Cerebellar nuclear complex (tissue), 1 donor: Measurements from ENCODE around the gene EML1.

Source experiments
- DNase-seq, 2 experiments: peaks; one replicate each; lab custom pipeline; 2025; lab: John Stamatoyannopoulos, UW

EML1 gene

DNA sequence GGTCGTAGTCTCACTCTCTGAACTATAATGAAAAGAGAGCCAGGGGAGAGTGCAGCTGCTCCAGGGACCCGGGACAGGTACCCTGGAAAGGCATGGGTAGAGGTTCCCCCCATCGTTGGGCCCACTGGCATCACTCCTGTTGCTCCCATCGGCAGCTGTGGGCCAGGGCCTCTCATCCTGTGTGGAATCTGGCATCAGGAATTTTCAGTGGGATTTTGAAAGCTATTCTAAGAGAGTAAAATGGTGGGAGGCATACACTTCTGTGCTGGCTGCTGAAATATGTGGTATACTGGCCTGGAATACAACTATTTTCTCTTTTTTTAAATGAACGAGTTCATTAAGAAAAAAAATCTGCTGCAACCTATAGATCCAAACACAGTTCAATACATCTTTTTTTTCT is 38.1 kb downstream of the EML1 start:
- DNase-seq, result no peak

DNA sequence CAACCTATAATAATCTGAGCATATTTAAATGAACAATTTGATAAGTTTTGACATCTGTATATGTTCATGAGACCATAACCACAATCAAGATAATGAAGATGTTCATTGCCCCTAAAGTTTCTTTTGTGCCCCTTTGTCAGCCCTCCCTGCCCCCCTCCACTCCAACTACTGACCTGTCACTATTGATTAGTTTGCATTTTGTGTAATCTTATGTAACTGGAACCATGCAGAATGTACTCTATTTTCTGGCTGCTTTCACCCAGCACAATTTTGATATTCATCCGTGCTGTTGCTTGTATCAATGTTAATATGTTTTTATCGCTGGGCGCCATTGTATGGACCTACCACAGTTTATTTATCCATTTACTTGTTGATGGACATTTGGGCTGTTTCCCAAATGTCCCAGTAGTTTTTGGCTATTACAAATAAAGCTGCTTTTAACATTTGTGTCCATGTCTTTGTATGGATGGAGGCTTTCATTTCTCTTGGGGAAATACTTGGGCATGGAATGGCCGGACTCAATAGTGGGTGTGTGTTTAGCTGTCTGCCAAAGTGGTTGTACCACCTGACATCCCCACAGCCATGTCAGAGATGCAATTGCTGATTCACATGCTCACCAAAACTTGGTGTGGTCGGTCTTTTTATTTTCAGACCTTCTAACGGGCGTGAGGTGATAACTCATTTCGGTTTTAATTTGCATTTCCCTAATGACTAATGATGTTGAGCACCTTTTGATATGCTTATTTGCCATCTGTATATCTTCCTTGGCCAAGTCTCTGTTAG is 38.9 kb downstream of the EML1 start:
- no peak for DNase-seq

DNA sequence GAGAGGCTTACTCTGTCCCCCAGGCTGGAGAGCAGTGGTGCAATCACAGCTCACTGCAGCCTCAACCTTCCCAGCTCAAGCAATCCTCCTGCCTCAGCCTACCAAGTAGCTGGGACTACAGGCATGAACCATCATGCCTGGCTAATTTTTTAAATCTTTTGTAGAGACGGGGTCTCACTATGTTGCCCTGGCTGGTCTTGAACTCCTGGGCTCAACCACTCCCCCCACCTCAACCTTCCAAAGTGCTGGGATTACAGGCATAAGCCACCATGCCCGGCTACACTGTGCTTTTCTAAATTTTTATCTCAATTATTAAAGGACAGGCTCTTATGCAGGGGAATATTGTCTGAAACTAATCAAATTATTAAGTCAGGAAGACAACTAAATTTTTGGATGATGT is 44.6 kb downstream of the EML1 start:
- DNase-seq, result no peak

DNA sequence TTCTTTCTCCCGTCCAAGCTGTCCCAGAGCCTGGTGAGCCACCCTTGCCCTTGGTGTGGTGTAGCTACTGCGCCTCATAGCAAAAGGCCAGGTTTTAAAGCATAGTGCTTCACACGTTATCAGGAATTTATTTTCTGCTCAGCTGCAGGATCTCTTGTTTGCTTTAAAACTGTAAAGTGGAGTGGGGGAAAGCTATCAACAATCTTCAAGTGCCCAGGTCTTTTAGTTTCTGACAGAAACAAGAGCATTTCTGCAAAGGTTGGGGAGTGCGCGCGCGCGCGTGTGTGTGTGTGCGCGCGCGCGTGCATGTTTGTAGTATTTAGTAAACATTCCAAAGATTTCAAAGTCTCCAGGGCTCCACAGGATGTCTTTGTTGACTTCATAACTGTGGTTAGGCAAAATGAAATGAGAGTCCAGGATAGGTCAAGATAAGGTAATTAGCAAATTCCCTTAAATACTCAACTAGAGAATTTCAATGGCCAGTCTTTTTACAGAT is 45.5 kb downstream of the EML1 start:
- DNase-seq, result no peak

DNA sequence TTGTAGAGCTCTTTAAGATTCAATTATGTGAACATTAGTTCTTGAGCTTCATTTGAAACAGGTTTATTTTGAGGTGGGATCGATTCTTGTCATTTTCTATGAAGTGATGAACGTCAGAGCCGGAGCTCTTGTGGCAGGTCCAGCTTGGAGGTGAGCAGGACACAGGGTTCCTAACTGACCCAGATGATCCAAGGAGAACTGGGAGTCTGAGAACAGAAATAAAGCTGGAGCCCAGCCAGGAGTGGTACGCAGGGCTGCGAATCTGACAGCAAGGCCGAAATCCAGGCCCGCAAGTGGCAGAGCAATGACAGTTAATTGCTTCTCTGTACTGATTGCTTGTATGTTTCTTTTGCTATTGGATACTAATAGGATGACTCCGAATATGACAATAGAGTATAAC is 46.5 kb downstream of the EML1 start:
- no peak for DNase-seq

DNA sequence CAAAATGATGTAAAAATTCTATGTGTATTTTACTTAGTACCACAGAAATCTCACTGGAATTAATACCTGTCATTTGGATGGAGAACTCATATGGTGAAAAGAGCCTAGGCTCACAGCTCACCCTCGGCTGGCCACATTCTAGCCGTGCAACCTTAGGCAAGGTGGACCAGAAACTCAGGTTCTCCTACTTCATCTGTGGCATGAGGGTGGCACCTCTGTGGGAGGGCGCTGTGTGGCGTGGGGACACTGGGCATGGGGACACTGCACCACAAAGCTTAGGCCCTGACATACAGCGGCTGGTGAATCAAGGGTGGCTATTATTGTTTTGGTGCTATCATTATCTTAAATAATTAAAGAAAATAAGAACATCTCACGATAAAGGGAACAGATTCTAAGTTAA is 47.1 kb downstream of the EML1 start:
- no peak for DNase-seq

DNA sequence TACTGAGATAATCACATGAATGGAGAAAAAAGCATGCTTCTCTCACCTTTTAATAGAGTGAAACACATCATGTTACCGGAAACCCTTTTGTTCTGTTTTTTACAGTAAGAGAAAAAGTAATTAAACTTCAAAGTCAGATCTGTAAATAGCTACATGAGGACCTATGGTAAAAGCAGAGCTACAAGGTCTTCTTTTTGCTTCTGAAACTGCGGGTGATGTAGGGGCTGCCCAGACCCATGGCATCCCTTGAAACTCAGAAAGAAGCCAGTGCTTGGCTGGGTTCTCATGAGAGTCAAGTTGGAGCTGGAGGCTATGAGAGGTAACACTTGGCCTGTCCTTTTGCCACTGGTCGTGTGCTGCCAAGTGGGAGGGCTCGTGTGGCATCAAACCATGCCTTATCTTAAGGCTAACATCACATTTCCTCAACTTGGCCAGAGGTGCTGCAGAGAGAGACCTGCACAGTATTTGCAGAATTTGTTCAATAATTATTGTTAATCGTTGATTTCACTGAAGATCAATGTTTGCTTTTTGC is 47.6 kb downstream of the EML1 start:
- DNase-seq, result no peak

DNA sequence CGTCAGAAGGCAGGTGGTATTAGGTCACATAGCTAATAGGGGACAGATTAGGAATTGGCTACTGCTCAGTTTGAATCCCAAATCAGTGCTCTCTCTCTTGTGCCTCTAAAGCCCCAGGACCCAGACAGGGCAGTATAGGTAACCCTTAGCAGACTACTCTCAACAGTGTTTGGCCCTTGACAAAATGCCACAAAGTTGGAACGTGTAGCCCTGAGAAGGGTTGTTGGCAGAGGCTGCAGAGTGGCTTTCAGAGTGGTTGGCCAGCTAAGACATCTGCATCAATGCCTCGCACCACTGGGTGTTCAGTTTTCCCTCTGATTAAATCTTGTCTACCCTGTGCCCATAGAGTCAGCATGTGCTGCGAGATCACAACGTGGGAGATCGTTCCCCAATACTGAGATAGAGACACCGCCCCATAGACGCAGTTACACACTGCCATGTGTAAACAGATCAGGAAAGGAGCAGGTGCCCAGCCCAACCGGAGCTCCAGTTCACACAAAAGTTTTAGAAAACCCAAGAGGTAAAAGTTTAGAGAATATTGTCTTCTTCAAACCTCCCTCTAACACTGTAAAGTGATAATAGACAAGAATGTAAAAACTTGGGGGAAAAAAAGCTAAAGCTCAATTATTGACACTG is 48.3 kb downstream of the EML1 start:
- no peak for DNase-seq

DNA sequence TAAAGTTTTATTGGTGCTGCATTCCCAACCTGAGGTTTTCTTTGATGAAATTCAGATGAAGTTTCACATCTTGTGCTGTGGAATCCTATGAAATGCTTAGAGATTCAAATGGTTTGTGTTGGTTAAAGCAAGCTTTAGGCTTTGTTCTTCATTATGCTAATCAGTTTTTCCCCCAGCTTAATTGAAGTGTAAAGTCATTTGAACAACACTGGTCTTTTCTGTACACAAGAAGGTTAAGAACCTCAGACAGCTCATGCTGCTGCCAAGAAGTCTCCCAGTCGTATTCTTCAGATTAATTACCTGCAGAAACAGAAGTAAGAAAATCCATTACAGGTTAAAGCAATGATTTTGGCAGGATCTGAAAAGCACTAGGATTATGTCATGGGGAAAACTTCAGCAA is 48.9 kb downstream of the EML1 start:
- no peak for DNase-seq

DNA sequence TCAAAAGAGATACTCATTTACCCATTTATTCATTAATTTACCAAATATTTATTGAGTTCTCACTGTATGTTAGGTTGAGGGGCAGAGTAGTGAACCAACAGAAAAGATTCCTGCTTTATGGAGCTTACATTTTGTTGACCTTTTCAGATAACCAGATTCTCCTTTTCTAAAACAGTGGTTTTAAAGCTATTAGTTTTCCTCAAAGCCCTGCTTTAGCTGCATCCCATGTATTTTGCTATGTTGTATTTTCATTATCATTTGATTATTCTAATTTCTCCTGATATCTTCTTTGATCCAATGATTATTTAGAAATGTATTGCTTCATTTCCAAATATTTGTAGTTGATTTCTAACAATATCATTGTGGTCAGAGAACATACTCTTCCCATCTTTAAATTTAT is 53.6 kb downstream of the EML1 start:
- DNase-seq, result no peak

DNA sequence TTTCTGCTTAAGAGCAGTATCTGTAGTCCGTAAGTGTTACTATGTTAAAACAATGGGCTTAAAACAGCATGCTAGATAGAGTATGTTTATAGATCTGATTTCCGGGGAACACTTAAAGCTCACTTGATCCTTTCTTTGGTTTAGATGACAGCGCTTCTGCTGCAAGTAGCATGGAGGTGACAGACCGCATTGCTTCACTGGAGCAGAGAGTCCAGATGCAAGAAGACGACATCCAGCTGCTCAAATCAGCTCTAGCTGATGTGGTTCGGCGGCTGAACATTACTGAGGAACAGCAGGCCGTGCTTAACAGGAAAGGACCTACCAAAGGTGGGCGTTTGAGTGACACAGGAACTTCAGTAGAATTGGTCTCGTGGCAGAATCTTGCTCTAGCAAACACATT is 57.5 kb downstream of the EML1 start:
- no peak for DNase-seq

DNA sequence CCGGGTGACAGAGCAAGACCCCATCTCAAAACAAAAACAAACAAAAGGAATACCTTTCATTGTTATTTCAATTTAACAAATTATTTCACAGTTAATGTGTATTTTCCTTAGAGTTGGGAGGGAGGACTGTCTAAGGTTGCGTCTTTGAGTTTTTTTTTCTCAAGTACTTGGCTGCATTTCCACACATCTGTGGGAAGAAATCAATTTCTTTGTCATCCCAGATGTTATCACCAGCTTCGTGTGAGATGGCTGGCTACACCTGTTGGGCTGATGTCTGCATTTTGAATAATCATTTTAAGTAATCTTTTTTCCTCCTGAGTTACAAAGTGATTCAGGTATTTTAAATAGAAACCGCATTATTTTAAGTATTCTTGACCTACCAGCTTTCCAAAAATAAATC is 59.4 kb downstream of the EML1 start:
- no peak for DNase-seq

DNA sequence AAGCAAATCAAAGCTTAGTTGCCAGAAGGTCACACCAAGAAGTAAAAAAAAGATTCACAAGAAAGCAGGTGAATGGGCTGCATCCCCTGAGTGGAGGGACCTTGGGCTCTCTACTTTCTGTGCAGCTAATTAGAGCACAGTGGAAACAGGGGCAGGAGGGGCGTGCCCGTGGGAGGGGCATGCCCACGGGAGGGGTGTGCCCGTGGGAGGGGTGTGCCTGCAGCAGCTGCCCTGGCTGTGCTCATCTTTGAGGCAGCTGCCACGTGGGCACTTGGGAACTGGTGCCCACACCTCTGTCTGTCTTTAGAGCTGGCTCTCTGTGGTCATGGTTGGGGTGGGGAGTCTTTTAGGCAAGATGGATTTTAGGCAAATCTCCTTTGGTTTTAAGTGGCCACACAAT is 60.0 kb downstream of the EML1 start:
- DNase-seq, result no peak

DNA sequence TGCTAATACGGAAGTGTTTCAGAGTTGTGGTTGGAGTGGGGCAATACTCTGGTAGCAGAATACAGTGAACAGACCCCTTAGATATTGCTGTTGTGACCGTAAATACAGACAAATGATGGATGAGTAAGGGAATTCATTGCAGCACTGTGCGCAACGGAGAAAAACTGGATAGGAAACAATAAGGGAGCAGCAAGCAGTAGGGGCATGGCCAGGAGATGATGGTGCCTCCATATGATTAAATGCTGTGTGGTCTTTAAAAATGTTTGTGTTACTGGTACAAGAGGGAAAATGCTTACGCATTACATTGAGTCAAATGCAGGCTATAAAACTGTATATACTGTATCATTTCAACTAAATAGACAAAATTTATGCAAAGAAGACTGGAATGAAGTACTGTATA is 61.6 kb downstream of the EML1 start:
- DNase-seq, result no peak

DNA sequence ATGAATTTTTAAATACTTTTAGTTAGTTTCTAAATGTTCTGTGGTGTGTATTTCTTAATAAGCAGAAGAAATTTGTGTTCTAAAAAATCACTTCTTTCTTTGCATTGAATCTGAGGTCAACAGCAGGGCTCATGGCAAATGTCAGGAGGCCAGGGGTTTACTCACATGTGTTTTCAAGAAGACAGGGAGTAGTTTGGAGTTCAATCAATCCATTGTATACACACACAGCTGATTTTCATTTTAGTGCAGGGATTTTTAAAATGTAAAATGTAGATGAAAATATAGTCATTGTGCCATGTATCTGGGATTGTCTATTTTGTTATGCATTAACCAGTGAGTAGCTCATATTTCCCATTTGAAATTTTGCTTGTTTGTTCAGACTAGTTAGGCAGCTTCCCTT is 62.1 kb downstream of the EML1 start:
- no peak for DNase-seq

DNA sequence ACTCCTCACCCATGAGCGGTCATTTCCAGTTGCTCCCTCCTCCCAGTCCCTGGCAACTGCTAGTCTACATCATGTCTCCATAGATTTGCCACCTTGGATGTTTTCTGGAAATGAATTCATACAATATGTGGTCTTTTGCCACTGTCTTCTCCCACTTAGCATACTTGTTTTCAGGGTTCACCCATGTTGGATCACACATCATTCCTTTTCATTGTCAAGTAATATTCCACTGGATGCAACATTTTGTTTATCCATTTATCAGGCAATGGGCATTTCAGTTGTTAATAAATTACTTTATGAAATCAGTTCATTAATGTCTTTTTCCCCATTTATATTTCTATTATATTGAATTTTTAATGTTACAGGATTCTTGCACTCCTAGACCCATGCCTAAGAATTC is 64.3 kb downstream of the EML1 start:
- no peak for DNase-seq

DNA sequence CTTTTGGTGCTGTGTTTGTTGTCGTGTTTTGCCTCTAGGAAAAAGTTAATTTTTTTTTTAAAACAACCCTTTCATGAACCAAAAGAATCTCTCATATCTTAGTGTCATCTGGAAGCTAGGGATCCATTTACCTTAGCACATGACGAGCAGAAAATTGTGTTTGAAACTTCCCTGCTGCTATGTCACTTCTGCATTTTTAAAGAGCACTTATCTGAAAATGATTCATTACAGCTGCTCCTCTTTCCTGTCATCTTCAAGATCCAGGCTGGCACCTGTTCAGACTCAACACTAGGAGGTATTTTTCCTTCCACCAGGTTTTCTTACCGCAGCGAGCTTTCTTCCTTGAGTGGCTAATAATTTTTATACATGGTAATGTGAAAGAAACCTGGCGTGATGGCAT is 67.0 kb downstream of the EML1 start:
- no peak for DNase-seq

DNA sequence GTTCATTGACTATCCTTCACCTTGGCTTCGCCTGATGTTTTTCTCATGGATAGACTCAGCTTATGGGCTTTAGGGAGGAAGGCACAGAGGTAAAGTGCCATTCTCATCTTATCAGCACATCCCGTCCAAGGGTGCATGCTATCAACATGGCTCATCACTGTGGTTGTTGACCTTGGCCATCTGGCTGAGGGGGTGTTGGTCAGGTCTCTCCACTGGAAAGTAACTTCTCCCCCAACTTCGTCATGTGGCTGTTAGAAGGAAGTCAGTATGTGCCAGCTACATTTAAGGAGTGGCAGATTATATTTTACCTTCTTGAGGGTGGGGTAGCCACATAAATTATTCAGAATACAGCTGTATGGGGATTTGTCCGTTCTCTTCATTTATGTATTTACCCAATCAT is 68.9 kb downstream of the EML1 start:
- no peak for DNase-seq

DNA sequence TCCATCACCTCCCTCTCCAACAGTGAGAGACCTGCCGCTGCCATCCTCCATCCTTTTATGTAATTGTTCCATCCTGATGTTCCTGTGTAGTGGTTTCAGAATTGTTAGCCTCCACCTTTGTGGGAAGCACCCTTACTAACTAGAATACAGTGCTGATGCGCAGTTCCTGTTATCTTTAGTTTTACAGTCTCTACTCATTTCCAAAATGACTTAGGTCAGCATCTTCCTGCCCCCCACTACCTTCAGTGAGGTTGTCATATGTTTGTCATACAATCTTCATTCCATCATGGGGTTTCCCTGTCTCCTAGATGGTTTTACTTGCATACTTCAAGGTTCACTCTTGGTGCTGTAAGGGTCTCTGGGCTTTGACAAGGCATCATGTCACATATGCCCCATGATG is 69.8 kb downstream of the EML1 start:
- no peak for DNase-seq

DNA sequence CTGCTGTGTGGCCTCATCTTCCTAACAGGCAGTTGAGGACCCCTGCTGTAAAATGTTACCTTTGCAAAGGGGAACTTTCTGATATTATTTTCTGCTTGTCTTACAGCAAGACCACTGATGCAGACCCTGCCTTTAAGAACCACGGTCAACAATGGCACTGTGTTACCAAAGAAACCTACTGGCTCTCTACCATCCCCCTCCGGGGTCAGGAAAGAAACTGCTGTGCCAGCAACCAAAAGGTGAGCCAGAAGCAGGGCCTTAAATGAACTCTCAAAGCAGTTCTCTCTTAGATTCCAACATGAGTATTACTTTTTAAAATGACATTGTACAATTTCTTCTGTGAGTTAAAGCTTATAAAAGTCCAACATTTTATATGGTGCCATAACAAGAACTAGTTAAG is 72.2 kb downstream of the EML1 start:
- DNase-seq, result no peak

DNA sequence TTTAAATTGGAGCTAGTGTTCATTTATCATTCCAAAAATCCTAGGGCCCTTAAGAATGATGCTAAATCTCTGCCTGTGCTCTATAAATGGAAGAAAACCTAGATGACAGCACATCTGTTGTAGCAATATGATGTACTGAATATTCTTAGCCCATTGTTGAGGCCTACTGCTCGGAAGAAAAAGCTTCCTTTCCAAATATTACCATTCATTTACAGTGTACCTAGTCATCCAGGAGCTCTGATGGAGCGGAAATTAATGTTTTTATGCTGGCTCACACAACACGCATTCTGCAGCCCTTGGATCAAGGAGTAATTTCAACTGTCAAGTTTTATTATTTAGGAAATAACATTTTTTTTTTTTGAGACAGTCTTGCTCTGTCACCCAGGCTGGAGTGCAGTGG is 77.4 kb downstream of the EML1 start:
- no peak for DNase-seq

DNA sequence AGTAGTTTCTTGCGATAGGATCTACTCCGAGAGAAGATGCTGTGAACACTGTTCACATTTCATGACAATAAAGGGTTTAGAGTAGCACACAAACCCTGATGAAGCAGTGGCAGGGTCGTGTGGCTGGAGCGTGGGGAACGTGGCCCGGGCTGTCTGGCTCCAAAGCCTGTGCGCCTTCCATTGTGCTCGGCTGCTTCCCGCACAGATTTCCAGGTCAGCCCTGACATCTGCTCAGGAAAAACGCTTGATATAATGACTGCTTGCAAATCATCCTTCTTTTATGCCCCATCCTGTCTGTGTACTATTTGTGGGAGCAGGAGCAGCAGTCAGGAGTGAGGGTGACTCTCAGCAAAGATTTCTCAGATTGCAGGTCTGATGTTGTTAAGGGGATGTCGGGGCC is 78.6 kb downstream of the EML1 start:
- DNase-seq, result no peak

DNA sequence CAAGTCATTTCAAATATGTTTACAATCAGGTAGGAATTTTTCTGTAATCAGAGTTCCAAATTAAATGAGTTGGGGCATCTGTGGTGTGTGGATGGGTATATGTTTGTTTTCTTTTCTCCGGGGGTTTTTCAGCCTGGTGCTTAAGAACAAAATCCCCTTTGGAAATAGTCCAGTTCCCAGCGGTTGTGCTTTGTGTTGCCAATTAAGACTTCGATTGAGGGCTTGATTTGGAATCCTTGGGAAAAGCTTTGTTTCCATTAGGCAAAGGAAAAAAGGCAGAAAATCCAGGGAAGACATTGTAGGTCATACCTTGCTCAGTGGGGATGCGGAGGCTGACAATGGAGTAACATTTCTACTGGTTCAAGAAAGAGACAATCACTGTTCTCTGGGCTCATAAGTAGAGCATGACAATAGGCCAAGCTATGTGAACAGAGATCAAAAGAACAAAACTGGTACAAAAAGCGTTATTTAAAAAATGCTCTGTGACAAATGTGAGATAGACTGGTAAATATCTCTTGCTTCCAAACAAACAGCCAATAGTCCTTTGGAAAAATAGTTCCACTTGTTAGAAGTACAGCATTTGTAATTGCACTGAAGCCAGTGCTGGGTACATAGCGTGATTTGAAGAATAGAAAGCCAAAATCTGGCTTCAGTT is 79.7 kb downstream of the EML1 start:
- DNase-seq, result no peak
